Ishikawa (cell line): Measurements from ENCODE around the gene NCAPG2.

Source experiments
- CEBPB ChIP-seq: IDR thresholded peaks from 2 replicates; pipeline ENCODE4 v1.6.1; 2012
- EP300 ChIP-seq: IDR thresholded peaks from 2 replicates; pipeline ENCODE4 v1.6.1; 2012; ENCODE audit warnings: borderline replicate concordance
- FOXM1 ChIP-seq: IDR thresholded peaks from 2 replicates; pipeline ENCODE4 v1.6.1; 2012; ENCODE audit warnings: low read depth, borderline replicate concordance
- NFIC ChIP-seq: IDR thresholded peaks from 2 replicates; pipeline ENCODE4 v1.6.1; 2012
- RAD21 ChIP-seq: IDR thresholded peaks from 2 replicates; pipeline ENCODE4 v1.6.1; 2012; ENCODE audit warnings: low read depth
- TAF1 ChIP-seq: IDR thresholded peaks from 2 replicates; pipeline ENCODE4 v1.6.1; 2012; ENCODE audit warnings: low read depth, mild to moderate bottlenecking
- TEAD4 ChIP-seq: IDR thresholded peaks from 2 replicates; pipeline ENCODE4 v1.6.1; 2012
- YY1 ChIP-seq: IDR thresholded peaks from 2 replicates; pipeline ENCODE4 v1.6.1; 2012; ENCODE audit warnings: low read depth
- TF ChIP-seq, protein P1 (sequence below): IDR thresholded peaks from 2 replicates; pipeline ENCODE4 v1.6.1; 2012
- TF ChIP-seq, protein P2 (sequence below): IDR thresholded peaks from 2 replicates; pipeline ENCODE4 v1.6.1; 2012; ENCODE audit warnings: low read depth, mild to moderate bottlenecking

DNA sequence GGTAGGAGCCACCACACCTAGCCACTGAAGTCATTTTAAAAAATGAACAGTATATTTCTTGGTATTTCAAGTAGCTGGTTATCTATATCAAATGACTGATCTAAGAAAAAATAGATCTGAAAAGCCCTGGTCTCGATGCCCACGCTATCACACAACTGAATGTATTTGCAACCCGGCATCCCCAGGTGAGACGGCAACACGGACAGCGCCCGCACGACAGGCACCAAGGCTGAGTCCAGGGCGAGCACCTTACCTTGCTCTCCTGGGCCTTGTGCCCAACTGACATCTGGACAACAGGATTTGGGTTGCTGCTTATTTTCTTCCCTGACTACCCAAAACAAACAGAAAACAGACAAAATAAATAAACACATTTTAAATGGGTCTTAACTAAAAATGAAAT is 44.8 kb upstream of the NCAPG2 start:
- TF ChIP-seq EP300 = no peak
- TF ChIP-seq, protein P1, sequence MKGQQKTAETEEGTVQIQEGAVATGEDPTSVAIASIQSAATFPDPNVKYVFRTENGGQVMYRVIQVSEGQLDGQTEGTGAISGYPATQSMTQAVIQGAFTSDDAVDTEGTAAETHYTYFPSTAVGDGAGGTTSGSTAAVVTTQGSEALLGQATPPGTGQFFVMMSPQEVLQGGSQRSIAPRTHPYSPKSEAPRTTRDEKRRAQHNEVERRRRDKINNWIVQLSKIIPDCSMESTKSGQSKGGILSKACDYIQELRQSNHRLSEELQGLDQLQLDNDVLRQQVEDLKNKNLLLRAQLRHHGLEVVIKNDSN = no peak
- TF ChIP-seq FOXM1 = no peak
- TF ChIP-seq TAF1 = no peak
- TF ChIP-seq RAD21 = no peak
- TF ChIP-seq, protein P2, sequence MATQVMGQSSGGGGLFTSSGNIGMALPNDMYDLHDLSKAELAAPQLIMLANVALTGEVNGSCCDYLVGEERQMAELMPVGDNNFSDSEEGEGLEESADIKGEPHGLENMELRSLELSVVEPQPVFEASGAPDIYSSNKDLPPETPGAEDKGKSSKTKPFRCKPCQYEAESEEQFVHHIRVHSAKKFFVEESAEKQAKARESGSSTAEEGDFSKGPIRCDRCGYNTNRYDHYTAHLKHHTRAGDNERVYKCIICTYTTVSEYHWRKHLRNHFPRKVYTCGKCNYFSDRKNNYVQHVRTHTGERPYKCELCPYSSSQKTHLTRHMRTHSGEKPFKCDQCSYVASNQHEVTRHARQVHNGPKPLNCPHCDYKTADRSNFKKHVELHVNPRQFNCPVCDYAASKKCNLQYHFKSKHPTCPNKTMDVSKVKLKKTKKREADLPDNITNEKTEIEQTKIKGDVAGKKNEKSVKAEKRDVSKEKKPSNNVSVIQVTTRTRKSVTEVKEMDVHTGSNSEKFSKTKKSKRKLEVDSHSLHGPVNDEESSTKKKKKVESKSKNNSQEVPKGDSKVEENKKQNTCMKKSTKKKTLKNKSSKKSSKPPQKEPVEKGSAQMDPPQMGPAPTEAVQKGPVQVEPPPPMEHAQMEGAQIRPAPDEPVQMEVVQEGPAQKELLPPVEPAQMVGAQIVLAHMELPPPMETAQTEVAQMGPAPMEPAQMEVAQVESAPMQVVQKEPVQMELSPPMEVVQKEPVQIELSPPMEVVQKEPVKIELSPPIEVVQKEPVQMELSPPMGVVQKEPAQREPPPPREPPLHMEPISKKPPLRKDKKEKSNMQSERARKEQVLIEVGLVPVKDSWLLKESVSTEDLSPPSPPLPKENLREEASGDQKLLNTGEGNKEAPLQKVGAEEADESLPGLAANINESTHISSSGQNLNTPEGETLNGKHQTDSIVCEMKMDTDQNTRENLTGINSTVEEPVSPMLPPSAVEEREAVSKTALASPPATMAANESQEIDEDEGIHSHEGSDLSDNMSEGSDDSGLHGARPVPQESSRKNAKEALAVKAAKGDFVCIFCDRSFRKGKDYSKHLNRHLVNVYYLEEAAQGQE = no peak
- no peak for TF ChIP-seq TEAD4
- TF ChIP-seq YY1 = no peak
- no peak for TF ChIP-seq NFIC
- TF ChIP-seq CEBPB = no peak
